ENCODE data around the gene SPOCK1.

Gene SPOCK1

GRCh38 chr5:137462816-137463520 is 36.2 kb downstream of the SPOCK1 start:
- no peak overlapping the region for H2AFZ ChIP-seq (ENCODE audit: low read depth, low read length)
- H3K4me2 ChIP-seq (ENCODE audit: insufficient read depth, low read length), result no peak overlapping the region
- no peaks in the 10 kb centered on the region for H3K79me2 ChIP-seq (ENCODE audit: insufficient read depth, low read length)

DNA sequence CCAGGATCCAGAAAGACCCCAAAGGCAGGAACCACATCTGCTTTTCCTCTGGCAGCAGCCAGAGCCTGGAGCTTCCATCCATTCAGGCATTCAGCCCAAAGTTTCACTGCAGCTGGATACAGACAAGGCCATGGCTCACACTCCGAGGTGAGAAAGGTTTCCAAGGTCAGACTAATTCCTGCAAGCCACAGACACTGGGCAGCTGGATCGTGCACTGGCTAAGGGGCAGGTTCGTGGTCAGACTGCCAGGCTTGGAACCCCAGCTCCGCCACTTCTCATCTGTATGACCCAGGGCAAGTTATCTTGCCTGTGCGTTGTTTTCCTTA is 36.9 kb downstream of the SPOCK1 start:
- no peak overlapping the region for H3K4me2 ChIP-seq (ENCODE audit: insufficient read depth, low read length)
- no peak overlapping the region for H3K4me3 ChIP-seq (ENCODE audit: low read depth in 1 of 2, low read length in 2 of 2)
- DNase-seq (no peak), ATAC-seq (ENCODE audit: insufficient read depth, low read depth) (no peak)
- no peak overlapping the region for H2AFZ ChIP-seq (ENCODE audit: low read depth, low read length)
- no peaks in the 10 kb centered on the region for H3K4me1 ChIP-seq (ENCODE audit: insufficient read depth, low read length)
- no peak for TF ChIP-seq EZH2 (IDR thresholded peaks at IDR 0.05; ENCODE audit: borderline replicate concordance, low read depth, low read length, severe bottlenecking)
- TF ChIP-seq CTCF (IDR thresholded peaks at IDR 0.05; ENCODE audit: borderline replicate concordance, extremely low read depth, low read length, poor library complexity, severe bottlenecking), result no peak
- H3K9ac ChIP-seq (ENCODE audit: low read depth, low read length), result no peak overlapping the region
- no peak overlapping the region for H3K27ac ChIP-seq (ENCODE audit: low read length)
- no peaks in the 10 kb centered on the region for H3K9me3 ChIP-seq (ENCODE audit: insufficient read depth, low read length, severe bottlenecking)
- peaks cover 8% of the 10 kb centered on the region for H3K27me3 ChIP-seq (ENCODE audit: insufficient read depth, low read length, poor library complexity)
- no peaks in the 10 kb centered on the region for H4K20me1 ChIP-seq (ENCODE audit: insufficient read depth, low read length)
- H3K36me3 ChIP-seq (ENCODE audit: insufficient read depth, low read length), result no peaks in the 10 kb centered on the region
- no peaks in the 10 kb centered on the region for H3K79me2 ChIP-seq (ENCODE audit: insufficient read depth, low read length)

More at GRCh38 chr5:137462816-137463520, 36.2 kb downstream of the SPOCK1 start:
- Histone ChIP-seq H3K4me1 (ENCODE audit: insufficient read depth, low read length) (no peaks in the 10 kb centered on the region), H3K9ac (ENCODE audit: low read depth, low read length) (no peak overlapping the region), H3K36me3 (ENCODE audit: insufficient read depth, low read length) (no peaks in the 10 kb centered on the region), H3K4me3 (ENCODE audit: low read depth in 1 of 2, low read length in 2 of 2) (no peak overlapping the region), H4K20me1 (ENCODE audit: insufficient read depth, low read length) (no peaks in the 10 kb centered on the region), H3K27me3 (ENCODE audit: insufficient read depth, low read length, poor library complexity) (peaks cover 8% of the 10 kb centered on the region), H3K27ac (ENCODE audit: low read length) (no peak overlapping the region), H3K9me3 (ENCODE audit: insufficient read depth, low read length, severe bottlenecking) (no peaks in the 10 kb centered on the region)
- ATAC-seq (ENCODE audit: insufficient read depth, low read depth) (no peak), DNase-seq (no peak)
- TF ChIP-seq EZH2 (IDR thresholded peaks at IDR 0.05; ENCODE audit: borderline replicate concordance, low read depth, low read length, severe bottlenecking), result no peak
- no peak for TF ChIP-seq CTCF (IDR thresholded peaks at IDR 0.05; ENCODE audit: borderline replicate concordance, extremely low read depth, low read length, poor library complexity, severe bottlenecking)

GRCh38 chr5:137461391-137462264 is 37.5 kb downstream of the SPOCK1 start:
- H3K4me3 ChIP-seq (ENCODE audit: low read depth in 1 of 2, low read length in 2 of 2), result no peak overlapping the region
- no peak overlapping the region for H3K9ac ChIP-seq (ENCODE audit: low read depth, low read length)
- ATAC-seq (ENCODE audit: insufficient read depth, low read depth) (peak; percentile 54; the same call in 1 of the 3 replicates), DNase-seq (peak; percentile 10)
- no peaks in the 10 kb centered on the region for H3K36me3 ChIP-seq (ENCODE audit: insufficient read depth, low read length)
- no peaks in the 10 kb centered on the region for H4K20me1 ChIP-seq (ENCODE audit: insufficient read depth, low read length)
- peaks cover 4% of the 10 kb centered on the region for H3K27me3 ChIP-seq (ENCODE audit: insufficient read depth, low read length, poor library complexity)
- no peak overlapping the region for H3K4me2 ChIP-seq (ENCODE audit: insufficient read depth, low read length)
- no peak for TF ChIP-seq EZH2 (IDR thresholded peaks at IDR 0.05; ENCODE audit: borderline replicate concordance, low read depth, low read length, severe bottlenecking)
- no peak for TF ChIP-seq CTCF (IDR thresholded peaks at IDR 0.05; ENCODE audit: borderline replicate concordance, extremely low read depth, low read length, poor library complexity, severe bottlenecking)
- no peak overlapping the region for H3K27ac ChIP-seq (ENCODE audit: low read length)
- no peak overlapping the region for H2AFZ ChIP-seq (ENCODE audit: low read depth, low read length)
- H3K9me3 ChIP-seq (ENCODE audit: insufficient read depth, low read length, severe bottlenecking), result no peaks in the 10 kb centered on the region
- H3K4me1 ChIP-seq (ENCODE audit: insufficient read depth, low read length), result no peaks in the 10 kb centered on the region
- H3K79me2 ChIP-seq (ENCODE audit: insufficient read depth, low read length), result no peaks in the 10 kb centered on the region
